HS-5 (cell line): ENCODE data around the gene TMEM43.
A peak's percentile ranks its signal among the peaks of the same experiment; 100 is the strongest.

Experiments used
- DNase-seq: peaks from one replicate; pipeline ENCODE4 v3.0.0-alpha.2; 2012; ENCODE audit warnings: low read depth

Gene TMEM43

DNA sequence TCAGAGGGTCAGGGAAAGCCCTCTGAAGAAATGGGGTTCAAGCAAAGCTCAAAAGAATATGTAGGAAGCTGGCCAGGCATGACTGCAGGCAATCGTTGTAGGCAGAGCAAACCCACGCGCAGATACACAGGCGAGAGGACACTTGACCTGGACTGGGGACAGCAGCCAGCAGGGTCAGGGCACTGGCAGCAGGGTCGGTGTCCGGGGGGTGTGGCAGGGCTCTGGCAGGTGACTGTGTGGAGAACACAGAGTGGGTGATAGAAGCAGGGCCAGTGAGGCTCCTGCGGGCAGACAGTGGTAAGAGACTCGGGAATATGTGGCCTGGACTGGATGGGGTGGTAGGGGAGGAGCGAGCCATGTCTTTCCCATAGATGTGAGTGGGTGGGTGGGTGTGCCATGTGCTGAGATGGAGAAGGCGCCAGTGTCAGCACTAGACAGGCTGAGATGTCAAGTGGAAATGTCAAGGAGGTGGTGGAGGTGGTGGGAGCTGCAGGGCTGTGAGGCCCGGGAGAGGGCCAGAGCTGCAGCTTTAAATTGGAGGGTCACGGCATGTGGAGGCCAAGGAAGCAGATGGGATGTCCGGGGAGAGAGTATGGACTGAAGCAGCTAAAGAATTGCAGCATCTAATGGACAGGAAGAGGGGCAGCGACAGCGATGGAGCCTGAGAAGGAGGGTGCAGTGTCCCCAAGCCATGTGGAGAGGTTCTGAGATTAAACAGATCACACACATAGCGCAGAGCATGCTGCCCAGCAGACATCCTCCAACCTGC is 13.4 kb downstream of the TMEM43 start:
- no peak for DNase-seq

DNA sequence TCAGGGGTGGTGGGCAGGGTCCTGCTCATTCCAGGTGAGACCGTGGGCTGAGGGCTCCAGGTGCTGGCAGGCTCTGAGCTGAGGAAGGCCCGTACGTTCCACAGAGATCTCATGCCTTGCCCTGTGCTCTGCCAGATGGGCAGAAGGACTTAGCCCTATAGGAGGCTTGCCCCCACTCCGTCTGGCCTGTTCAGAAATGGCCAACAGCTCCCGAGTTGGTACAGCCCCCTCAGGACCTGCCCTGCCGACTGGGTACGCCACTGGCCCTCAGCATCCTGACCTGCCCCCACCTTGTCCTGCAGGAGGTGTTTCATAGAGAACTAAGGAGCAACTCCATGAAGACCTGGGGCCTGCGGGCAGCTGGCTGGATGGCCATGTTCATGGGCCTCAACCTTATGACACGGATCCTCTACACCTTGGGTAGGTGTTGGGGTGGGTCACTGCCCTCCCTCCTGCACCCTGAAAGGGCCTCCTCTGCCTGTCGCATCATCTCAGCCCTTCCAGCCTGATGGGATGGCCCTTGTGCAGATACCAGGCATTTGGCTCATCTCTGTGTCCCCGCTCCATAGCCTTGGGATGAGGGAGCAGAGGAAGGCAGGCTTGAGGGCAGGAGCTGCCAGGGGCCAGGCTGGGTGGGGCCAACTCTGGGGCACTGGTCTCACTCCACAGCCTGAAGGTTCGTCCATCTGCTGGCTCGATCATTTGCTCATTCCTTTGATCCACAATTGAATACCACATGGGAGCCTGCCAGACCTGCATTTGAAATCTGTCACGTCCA is 14.2 kb downstream of the TMEM43 start:
- no peak for DNase-seq

DNA sequence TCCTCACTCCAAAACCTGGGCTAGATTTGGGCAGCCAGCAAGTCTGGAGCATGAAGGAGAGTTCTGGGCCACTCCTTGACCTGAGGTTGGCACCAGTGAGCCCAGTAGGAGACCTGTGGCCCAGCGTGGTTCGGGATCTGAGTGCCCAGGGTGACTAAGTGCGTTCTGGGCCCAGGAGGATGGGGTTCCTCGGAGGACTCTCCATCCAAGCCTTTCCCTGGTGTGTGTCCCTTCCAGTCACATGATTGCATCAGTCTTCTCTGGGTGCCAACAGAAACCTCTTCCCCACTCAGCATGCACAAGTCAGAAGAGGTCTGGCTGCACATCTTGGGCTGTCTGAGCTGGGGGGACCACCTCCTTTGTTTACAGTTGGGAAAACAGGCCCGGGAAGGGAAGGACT is 14.9 kb downstream of the TMEM43 start:
- DNase-seq, result no peak

DNA sequence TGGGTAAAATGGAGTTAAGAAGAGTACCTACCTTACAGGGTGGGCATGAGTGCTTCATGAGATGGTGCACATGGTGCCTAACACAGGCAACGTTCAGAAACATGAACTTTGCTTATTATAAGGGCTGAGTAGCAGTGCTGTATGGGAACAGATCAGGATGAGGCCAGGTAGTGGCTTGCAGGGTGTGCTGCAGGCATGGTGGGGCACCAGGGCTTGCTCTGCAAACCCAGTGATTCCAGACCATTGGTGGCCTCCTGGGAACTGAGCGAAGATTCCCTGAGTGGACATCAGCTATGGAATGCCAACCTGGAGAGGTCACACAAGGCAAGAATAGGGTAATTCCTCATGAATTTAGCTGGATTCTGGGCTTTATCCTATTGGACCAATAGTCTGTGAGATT is 15.8 kb downstream of the TMEM43 start:
- DNase-seq, result no peak

DNA sequence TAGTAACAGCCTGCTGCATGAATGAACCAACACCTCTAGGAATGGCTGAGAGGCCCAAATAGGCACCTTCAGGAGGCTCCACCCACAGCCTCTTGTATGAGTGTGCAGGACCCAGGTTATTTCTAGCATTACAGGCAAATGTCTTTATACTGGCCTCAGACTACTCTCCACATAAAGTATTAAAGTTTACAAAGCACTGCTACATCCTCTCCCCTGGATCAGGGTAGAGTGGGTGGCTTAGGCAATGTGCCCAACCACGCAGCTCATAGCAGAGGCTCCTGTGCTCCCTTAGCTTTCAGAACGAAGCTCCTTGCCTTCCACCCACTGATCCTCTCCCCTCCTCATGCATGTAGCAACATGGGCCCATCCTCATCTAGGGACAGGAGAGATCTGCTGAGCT is 16.3 kb downstream of the TMEM43 start:
- no peak for DNase-seq

DNA sequence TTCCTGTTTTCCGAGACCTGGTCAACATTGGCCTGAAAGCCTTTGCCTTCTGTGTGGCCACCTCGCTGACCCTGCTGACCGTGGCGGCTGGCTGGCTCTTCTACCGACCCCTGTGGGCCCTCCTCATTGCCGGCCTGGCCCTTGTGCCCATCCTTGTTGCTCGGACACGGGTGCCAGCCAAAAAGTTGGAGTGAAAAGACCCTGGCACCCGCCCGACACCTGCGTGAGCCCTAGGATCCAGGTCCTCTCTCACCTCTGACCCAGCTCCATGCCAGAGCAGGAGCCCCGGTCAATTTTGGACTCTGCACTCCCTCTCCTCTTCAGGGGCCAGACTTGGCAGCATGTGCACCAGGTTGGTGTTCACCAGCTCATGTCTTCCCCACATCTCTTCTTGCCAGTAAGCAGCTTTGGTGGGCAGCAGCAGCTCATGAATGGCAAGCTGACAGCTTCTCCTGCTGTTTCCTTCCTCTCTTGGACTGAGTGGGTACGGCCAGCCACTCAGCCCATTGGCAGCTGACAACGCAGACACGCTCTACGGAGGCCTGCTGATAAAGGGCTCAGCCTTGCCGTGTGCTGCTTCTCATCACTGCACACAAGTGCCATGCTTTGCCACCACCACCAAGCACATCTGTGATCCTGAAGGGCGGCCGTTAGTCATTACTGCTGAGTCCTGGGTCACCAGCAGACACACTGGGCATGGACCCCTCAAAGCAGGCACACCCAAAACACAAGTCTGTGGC is 16.9 kb downstream of the TMEM43 start:
- DNase-seq, result no peak

GRCh38 chr3:14142567-14143270 is 17.9 kb downstream of the TMEM43 start:
- no peak for DNase-seq

DNA sequence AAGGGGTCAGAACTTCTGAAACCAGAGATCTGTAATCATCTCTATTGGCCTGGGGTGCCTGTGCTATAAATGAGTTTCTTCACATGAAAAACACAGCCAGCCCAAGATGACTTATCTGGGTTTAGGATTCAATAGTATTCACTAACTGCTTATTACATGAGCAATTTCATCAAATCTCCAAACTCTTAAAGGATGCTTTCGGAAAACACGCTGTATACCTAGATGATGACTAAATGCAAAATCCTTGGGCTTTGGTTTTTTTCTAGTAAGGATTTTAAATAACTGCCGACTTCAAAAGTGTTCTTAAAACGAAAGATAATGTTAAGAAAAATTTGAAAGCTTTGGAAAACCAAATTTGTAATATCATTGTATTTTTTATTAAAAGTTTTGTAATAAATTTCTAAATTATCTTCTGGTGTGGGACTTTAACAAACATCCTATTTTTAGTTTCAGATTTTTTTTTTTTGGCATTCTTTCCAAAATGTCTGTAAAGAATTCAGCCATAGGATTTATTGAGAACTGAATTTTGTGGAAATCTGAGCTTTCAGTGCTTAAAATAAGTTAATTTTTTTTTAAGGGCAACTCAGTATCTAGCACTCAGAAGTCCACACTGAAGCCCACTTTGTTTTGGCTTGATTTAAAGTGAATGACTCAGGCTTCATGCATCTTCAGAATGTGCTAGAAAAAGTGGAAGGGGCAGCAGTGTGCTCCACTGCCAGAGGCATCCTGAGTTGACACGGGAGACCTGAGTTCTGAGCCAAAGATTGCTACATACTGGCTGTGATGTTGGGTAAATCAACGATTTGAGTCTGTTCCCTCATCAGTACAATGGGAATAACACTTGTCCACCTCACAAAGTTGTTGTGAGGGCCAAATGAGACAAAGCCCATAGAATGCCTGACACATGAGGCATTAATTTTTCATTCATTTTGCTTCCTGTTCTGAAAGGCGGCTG is 18.7 kb downstream of the TMEM43 start:
- peak; percentile 79 for DNase-seq

- peak; percentile 90 for DNase-seq
Observed at GRCh38 chr3:14144423-14145075, 19.7 kb downstream of the TMEM43 start.

DNA sequence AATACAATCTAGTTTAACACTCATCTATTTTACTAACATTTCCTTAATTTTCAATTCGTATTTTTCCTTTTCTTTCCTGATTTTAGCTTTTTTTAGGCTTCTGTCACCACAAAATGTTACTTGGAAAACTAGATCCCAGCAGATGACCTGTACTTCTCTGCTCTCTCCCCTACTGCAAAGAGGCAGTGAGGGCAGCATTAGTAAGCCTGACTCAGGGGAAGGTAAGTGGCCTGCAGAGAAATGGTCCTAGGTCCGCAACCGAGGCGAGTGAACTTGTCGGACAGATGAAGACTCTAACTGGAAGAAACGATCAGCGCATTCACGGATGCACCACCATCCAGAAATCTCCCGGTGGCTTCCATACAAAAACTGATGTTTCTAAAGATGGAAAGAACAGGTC is 20.4 kb downstream of the TMEM43 start:
- no peak for DNase-seq

- DNase-seq, result no peak
Observed at GRCh38 chr3:14145670-14146380, 21.0 kb downstream of the TMEM43 start.

GRCh38 chr3:14146381-14147065 is 21.7 kb downstream of the TMEM43 start:
- no peak for DNase-seq

DNA sequence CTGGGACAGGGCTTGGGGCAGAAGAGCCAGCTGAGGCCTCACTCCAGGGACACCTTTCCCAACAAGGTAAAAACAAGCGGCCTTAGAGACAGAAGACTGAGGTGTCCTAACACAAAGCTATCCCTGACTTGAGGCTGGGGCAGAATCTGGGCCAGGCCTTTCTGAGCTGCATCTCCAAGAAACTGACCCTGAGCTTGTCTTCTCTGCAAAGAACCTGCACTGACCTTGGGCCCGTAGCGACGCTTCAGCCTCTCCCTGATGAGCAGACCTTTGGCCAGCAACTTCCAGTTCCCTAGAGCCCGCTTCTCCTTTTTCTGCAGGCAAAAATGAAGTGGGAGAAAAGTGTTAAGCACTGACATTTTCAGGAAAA is 22.2 kb downstream of the TMEM43 start:
- DNase-seq, result no peak

- DNase-seq, result no peak
Observed at GRCh38 chr3:14147617-14148016, 22.8 kb downstream of the TMEM43 start.

- DNase-seq, result no peak
Observed at GRCh38 chr3:14148041-14148985, 23.5 kb downstream of the TMEM43 start.

DNA sequence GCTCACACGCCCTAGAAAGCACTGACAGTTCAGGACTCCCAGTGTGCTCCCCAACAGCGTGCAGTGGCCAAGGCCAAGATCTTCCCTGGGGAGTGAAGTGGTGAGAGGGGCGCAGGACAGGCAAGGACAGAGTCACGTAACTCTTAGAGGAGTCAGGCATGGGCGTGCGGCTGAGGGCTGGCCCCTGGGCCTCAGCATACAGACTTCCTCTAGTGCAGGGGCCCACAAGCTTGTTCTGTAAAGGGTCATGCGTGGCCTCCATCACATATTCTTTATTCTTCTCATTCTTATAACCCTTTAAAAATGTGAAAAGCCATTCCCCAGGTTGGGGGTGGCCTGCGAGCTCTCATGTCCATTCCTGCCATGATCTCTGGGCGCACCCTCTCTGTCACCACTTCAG is 25.2 kb downstream of the TMEM43 start:
- no peak for DNase-seq

DNA sequence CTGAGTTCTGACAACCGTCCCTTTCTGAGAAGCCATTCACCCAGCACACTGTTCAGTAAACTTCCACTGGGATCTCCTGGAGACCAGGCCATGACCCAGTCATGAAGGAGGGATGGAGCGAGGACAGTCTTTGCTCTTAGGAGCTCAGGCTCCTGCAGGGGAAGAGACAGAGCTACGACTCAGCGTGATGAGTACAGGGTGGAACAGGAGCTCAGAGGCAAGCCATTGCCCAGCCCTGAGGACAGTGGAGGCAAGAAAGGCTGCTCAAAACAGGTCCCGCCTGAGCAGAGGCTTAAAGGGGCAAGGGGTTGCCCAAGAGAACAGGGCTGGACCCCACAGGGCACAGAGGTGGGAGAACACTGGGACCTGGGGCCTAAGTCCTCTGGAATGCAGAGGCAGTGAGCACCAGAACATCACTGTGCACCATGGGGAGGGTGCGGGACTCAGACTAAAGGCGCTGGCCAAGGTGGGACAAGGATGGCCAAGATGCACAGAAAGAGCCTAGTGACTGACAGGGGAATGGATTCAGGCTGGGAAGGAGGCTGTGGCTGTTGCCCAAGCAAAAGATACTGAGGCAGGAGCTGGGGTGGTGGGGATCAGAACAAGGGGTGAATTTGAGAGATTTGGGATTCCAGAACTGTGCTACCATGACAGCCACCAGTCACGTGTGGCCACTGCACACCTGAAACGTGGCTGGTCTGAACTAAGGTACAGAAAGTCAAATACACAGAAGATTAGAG is 25.8 kb downstream of the TMEM43 start:
- no peak for DNase-seq
